SHP77 treated with DMSO at 0.1 percent for 48 hours (cell line): ENCODE data around the gene CRHR2.
"Not testable (repeated sequence)": the region's sequence is repeated elsewhere in the genome, so short reads cannot be mapped to it uniquely, and the experiment has no call there.

Experiments
- DNase-seq: peaks from one replicate; lab custom pipeline; 2025; lab: John Stamatoyannopoulos, UW

Gene CRHR2

GRCh38 chr7:30654296-30655090, 27.8 kb downstream of the CRHR2 start:
- no peak for DNase-seq

DNA sequence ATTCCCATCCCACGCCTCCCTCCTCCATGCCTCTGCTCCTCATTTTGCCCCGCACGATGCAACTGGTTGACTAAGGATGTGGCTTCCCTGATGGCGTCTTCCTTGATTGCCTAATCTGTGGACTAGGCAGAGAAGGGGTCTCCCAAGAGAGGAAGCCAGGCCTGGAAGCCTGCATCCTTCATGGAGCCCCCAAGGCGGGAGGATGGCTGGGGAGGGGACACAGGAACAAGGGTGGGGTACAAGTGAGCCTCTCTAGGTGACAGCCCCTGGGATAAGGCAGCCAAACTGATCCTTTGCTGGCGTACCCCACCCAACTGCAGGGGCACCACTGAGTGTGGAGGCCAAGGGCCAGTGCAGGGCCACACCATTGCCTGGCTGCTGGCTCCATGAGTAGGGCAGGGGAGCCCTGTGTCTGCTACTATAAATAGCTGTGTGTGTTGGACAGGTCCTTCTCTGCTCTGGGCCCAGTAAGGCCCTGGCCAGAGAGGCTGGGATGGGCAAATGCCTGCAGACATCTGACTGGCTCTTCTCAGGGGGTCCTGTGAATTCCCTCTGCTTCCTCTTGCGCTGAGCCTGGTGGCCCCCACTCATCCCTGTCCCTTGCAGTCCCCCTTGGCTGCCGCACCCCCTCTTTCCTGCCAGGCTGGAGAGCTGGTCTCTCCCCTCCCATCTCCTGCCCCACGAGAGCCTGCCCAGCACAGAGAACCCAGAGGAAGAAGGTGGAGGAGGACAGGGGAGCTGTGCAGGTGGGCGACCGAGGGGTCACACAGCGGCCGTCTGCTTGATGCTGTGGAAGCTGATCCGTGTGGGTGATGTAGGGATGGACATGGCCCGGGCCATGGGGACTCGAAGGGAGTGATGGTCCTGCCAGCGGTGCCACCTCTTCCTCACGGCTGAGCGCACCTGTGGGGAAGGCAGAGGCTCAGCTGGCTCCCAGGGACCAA, 29.3 kb downstream of the CRHR2 start:
- no peak for DNase-seq

DNA sequence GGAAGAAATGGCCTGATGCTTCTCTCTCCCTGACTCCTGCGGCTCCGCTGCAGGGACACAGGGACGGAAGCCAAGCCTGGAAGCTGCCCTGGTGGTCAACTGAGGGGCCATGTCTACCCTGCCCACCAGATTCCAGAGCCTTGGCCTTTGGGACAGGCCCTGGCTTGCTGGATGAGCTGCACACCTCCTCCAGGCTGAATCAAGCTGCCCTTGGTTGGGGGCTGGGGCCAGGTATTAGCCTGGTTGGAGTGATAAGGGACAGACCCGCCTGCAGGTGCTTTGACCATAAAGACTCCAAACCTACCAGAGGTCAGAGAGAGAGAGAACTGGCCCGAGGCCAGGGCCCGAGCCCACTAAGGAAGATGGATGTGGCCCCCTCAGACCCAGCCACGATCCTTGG, 30.1 kb downstream of the CRHR2 start:
- DNase-seq = no peak

DNA sequence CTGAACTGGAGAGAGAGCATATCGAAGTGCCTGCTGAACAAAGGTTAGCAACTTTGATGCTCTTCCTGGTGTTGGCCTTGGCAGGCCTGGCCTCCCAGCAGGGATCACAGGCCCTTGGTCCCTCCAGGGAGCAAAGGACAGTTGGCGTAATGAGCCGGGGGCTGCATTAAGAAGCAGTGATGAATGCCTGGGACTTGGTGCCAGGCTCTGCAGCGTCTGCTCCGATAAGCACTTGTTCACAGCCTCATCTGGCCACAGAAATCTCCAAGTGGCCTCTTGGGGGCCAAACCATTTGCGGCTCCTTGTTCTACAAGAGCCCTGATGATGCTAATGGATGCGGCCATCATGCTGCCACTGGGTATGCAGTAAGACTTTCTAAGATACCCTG, 31.8 kb downstream of the CRHR2 start:
- DNase-seq = no peak

DNA sequence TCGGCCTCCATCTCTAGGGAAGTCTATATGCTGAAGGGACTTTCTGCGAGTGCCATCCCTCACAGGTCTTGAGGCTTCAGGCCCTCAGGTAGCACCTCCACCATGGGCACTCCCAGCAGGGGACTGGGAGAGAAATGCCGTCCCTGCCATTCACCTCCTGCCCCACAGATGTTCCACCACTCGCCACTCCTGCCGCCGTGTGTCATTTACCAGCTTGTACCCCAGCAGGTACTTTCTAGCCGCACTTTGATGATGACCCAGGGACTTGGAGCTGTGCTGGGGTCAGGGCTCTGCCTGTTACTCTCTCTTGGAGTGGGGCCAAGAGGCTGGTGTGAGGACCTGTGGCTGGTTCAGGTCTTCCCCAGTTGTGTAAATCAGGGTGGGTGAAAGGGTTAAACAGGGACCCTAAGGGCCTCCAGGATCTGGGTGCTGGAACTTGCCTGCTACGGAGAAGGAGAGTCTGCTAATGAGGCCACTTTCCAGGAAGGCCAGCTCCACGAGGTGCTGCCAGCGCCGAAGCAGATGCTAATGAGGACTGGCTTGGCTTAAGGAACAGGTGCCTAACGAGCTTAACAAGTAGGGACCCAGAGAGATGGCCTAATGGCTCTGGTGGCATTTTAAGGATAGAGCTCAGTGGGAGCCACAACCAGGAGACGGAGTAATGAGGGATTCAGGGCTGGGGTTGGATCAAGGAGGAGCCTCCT, 32.4 kb downstream of the CRHR2 start:
- DNase-seq = no peak

DNA sequence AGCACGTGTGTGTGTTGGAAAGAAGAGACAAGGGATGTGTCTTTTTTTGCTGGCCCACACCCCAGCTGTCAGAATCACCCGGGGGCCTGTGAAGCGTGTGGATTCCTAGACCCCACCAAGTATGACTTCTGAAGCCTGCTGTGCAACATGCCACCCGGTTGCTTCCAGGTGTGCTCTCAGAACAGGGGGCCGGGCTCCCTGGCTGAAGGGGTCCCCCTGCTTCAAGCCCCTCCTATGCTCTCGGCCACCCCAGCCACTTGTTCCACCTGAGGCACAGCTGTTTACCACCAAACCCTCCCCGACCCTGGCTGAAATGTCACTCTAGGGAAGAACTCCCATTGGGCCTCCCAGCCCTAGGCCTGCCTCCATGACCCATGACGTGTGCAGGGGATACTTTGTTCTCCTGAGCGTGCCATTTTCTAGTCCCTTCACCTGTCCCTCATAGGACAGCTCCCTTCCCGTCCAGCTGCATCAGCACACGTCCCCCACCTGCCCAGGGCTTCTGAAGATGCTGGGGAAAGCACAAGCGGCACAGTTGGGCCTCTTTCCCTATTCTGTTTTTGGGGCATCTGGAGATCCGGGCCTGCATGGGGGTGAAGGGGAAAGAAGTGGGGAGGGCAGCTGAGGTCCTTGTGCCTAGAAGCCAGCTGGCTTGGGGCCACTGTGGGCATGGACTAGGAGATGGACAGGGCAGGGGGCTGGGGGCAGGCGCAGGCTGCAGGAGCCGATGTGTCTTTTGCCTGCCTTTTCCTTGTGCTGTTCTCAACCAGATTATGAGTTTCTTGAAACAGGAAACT, 33.3 kb downstream of the CRHR2 start:
- DNase-seq = no peak

DNA sequence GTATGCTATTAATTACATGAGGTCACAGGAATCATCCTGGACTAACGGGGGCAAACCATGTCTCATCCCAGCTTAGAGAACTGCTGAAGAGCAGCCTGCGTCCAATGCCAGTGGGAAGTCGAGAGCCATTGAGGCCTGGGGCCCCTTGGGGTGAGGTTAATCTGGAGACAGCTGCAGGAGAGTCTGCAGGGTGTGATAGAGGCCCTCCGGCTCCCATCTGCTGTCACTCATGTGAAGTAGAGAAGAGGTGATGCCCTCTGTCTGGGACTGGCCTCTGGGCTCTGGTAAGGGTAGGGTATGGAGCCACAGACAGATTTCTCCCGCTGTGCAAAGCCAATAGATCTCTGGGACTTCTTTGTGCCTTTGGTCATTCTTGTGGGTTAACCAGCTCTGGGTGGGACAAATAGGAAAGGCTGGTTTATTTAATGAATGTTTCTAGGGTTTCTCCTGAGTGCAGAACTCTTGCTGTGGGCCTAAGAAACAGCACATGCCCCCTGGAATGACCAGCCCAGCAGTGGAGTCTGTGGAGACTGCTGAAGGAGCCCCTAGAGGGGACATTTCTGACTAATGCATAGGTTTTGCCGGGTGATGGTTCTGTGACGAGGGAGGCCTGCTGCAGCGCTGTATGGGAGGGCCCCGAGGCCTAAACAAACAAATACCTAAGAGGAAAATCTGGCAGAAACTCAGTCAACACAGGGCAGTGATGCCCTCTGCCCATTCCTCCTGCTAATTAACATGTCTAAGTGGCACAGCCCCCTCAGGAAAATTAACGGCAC, 34.5 kb downstream of the CRHR2 start:
- no peak for DNase-seq

DNA sequence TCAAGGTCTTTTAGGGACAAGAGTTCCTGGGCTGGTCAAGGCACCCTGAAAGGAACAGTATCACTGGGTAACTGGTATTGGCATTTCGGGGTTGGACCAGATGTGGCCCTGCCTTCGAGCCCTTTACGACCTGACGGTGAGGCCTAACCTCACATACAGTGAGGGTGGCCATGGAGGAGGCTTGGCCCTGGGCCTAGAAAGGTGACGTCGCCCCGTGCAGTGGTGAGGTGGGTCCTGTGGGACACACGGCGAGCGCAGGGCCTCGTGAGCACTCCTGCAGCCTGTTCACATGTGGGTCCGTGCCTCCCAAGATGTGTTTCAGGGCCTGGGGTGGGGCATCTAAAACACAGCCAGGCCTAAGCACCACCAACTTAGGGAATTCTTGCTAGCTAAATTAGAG, 36.1 kb downstream of the CRHR2 start:
- DNase-seq = no peak

- DNase-seq = no peak
These were observed 36.6 kb downstream of the CRHR2 start for GRCh38 chr7:30645661-30646060.

DNA sequence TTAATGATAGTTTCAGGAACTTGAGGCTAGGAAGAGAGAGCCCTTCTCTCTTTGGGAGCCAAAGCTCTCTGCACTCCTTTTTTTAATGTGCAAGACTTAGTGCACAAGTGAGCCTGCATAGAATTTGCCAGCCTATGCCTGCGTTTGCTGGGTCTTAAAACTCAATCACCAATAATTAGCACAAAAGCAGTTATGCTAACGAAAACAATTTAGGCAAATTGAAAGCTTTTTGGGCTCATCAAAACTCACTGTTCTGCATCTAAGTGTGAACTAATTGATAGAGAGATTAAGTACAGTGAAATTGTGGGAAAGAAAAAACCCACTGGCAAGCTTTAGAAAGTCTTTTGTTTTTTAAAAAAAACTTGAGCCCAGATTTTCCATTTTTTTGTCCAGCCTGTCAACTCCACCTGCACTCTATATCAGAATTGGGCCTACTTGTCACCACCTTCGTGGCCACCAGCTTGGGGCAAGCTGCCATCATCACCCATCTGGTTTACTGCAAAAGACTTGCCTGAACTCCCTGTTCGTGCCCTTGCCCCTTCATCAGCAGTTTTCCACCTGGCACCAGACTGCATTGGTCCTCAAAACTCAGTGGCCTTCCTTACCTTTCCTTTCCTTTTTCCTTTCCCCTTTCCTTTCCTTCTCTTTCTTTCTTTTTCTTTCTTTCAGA, 37.8 kb downstream of the CRHR2 start:
- DNase-seq = no peak

DNA sequence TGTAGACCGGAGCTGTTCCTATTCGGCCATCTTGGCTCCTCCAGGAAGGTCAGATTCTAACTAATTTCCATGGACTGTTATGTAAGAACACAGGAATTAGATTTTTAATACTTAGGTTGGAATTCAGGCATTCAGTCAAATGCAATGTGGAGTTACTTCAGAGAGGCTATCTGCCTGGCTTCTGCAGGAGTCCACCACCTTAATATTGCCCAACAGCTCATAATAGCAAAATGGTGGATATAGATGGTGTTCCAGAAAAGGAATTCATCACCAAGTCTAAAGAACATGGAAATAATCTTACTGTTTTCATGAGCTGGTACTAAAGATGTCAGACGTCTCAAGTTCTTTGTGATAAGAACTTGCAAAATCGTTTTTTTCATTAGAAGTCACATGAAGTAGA, 39.5 kb downstream of the CRHR2 start:
- no peak for DNase-seq

GRCh38 chr7:30642322-30642721, 39.9 kb downstream of the CRHR2 start:
- not testable (repeated sequence) for DNase-seq

- DNase-seq = no peak
These were observed 46.5 kb downstream of the CRHR2 start for GRCh38 chr7:30635798-30636197.

GRCh38 chr7:30634634-30635201, 47.5 kb downstream of the CRHR2 start:
- DNase-seq = no peak

- DNase-seq = no peak
These were observed 48.0 kb downstream of the CRHR2 start for GRCh38 chr7:30634193-30634626.

DNA sequence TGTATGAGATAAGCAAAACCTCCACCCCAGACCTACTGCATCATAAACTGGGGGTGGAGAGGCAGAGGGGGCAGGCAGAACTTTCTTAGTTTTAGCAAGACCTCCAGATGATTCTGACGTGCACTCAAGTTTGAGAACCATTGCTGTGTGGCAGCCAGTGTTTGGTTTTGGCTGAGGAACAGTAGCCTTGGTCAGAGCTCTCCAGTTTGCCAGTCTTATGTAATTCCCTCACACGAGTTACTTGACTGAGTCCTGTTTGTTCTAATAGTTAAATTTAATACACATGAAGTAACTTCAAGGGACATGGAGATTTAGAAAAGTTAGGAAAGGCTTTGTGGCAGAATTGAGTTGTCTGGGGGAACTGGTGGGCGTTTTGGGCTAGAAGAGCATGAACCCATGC, 49.0 kb downstream of the CRHR2 start:
- DNase-seq = no peak

GRCh38 chr7:30630986-30631385, 51.3 kb downstream of the CRHR2 start:
- DNase-seq = no peak

GRCh38 chr7:30627026-30627425, 55.2 kb downstream of the CRHR2 start:
- DNase-seq = no peak

DNA sequence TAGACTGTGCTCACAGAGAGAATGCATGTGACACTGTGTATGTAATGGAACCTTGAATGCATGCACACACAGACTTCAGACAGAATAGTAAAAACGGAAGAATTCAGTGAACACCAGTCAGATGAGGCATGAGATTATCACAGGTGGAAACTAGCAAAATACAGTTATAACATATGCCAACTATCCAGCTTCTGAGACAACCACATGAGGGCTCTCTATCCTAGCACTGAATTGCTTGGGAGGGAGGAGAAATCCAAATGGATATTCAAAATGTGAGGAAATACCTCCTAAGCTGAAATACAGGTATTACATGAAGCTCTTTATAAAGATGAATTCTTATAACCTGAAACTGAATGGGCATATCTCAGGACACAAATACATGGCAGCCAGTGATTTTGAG, 57.0 kb downstream of the CRHR2 start:
- DNase-seq = no peak

DNA sequence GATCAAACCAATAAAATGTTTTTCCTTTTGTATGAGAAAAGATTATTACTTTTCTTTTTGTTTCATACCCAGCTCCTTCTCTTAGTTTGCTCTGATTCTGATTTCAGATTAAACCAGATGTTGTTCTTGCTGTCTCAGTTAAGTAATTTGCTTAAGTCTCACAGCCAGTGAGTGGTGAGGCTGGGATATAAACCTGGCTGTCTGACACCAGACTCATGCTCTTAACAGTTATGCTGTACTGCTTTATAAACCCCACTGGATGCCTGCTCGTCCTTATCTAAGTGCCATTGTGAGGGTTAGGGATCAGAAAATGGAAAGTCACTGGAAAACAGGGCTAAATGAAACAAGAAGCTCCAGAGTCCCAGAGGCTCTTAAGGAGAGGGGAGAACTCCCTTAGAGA, 63.3 kb downstream of the CRHR2 start:
- DNase-seq = no peak
